ENCODE results near the gene NEK10.

GRCh38 chr3:27201492-27201891 is 167.7 kb downstream of the NEK10 start:
- no peak for TF ChIP-seq CTCF (IDR thresholded peaks at IDR 0.05)
- no peak for TF ChIP-seq POLR2A (IDR thresholded peaks at IDR 0.05)

Measured in lower leg skin (tissue), 3 donors.